K562 (cell line): ENCODE results near the gene CERS6. TPM values are rescaled to one million over a fixed set of nuclear protein-coding genes. Genes with fewer than 3 reads are reported as not detected.

ENCODE experiments used
- ARID1B ChIP-seq: fragments of 450-650 bp; IDR thresholded peaks from 2 replicates; pipeline ENCODE4 v1.6.1; 2016; ENCODE audit warnings: antibody characterized with exemption, mild to moderate bottlenecking, inconsistent platforms
- ATF1 ChIP-seq, 2 experiments: fragments of 450-650 bp in 1 of 2; IDR thresholded peaks; 2 replicates each; pipeline ENCODE4 v1.6.1; 2016; ENCODE audit warnings: missing compliant biosample characterization in 1 of 2, missing genetic modification characterization in 1 of 2
- CBX2 ChIP-seq: fragments of 200-600 bp; sonication (generic); IDR thresholded peaks from one replicate; pipeline ENCODE4 v1.6.1; 2012; ENCODE audit warnings: mild to moderate bottlenecking, low read length, inconsistent platforms; ENCODE audit not compliant: insufficient read depth, poor library complexity, severe bottlenecking
- CHAMP1 ChIP-seq: fragments of 450-650 bp; IDR thresholded peaks from 2 replicates; pipeline ENCODE4 v1.6.1; 2016; ENCODE audit warnings: mild to moderate bottlenecking
- CXXC5 ChIP-seq: fragments of 250-450 bp; sonication (Bioruptor Pico); IDR thresholded peaks from 2 replicates; pipeline ENCODE4 v1.8.0; 2022; ENCODE audit warnings: inconsistent platforms, mild to moderate bottlenecking, moderate library complexity
- ETV6 ChIP-seq, 3 experiments: fragments of 150-350 bp in 1 of 3; sonication (generic) in 1 of 3; formaldehyde crosslinking in 1 of 3; IDR thresholded peaks; 2 replicates each; pipeline versions ENCODE4 v1.6.1 to v1.8.0; 2014 to 2022; ENCODE audit warnings: borderline replicate concordance in 2 of 3, low read depth in 2 of 3, antibody characterized with exemption in 1 of 3, low read length in 1 of 3, mild to moderate bottlenecking in 1 of 3, missing genetic modification reagents in 1 of 3
- MAFK ChIP-seq: IDR thresholded peaks from 2 replicates; pipeline ENCODE4 v1.6.1; 2011; ENCODE audit warnings: low read length, improper control_type of control experiment
- MTA2 ChIP-seq: fragments of 450-650 bp; IDR thresholded peaks from 2 replicates; pipeline ENCODE4 v1.6.1; 2016; ENCODE audit warnings: low read depth
- NEUROD1 ChIP-seq: fragments of 150-350 bp; IDR thresholded peaks from 2 replicates; pipeline ENCODE4 v1.6.1; 2014; ENCODE audit warnings: borderline replicate concordance, low read length, low read depth; ENCODE audit not compliant: partially characterized antibody
- PML ChIP-seq: IDR thresholded peaks from 2 replicates; pipeline ENCODE4 v1.6.1; 2012; ENCODE audit warnings: low read length, inconsistent platforms
- PRDM10 ChIP-seq: fragments of 450-650 bp; IDR thresholded peaks from 2 replicates; pipeline ENCODE4 v1.6.1; 2018; ENCODE audit not compliant: partially characterized antibody
- RAD21 ChIP-seq, 2 experiments: fragments of 250-450 bp in 1 of 2; fragments of 450-650 bp in 1 of 2; sonication (Bioruptor Pico) in 1 of 2; formaldehyde crosslinking in 1 of 2; IDR thresholded peaks in 1 of 2; conservative IDR thresholded peaks in 1 of 2; 2 replicates each; pipeline versions ENCODE4 v1.4.0 to v1.8.0; 2020 to 2022; ENCODE audit warnings: mild to moderate bottlenecking in 2 of 2, moderate library complexity in 1 of 2
- RFX7 ChIP-seq: fragments of 250-450 bp; sonication (Bioruptor Pico); IDR thresholded peaks from 2 replicates; pipeline ENCODE4 v1.5.1; 2021; ENCODE audit warnings: mild to moderate bottlenecking
- TAF9B ChIP-seq: fragments of 450-650 bp; IDR thresholded peaks from 2 replicates; pipeline ENCODE4 v1.6.1; 2018; ENCODE audit warnings: mild to moderate bottlenecking; ENCODE audit not compliant: partially characterized antibody
- TBL1XR1 ChIP-seq, 2 experiments: IDR thresholded peaks; 2 replicates each; pipeline ENCODE4 v1.6.1; 2012; ENCODE audit warnings: improper control_type of control experiment in 2 of 2, low read length in 2 of 2, mild to moderate bottlenecking in 1 of 2
- THRB ChIP-seq: fragments of 450-650 bp; formaldehyde crosslinking; conservative IDR thresholded peaks from 2 replicates; pipeline ENCODE4 v1.4.0; 2022; ENCODE audit warnings: mild to moderate bottlenecking, missing genetic modification characterization
- ZNF175 ChIP-seq: fragments of 200-800 bp; sonication (Bioruptor generic); IDR thresholded peaks from 2 replicates; pipeline ENCODE4 v1.6.1; 2016; ENCODE audit warnings: low read depth, mild to moderate bottlenecking, missing genetic modification characterization, missing compliant biosample characterization
- ZNF431 ChIP-seq: sonication (generic); formaldehyde crosslinking; IDR thresholded peaks from 2 replicates; pipeline ENCODE4 v1.8.0; 2022; ENCODE audit warnings: mild to moderate bottlenecking, missing genetic modification reagents
- polyA plus RNA-seq, 8 experiments: library from polyadenylated mRNA; depleted of rRNA in 4 of 8; stranded (reverse) in 5 of 8; unstranded in 3 of 8; fragments of >200 nt; fragmentation: Nextera tagmentation in 2 of 8; fragmentation: Illumina TruSeq in 1 of 8; extraction: Ambion mirVana in 2 of 8; extraction: Trizol in 1 of 8; gene quantifications; 2 replicates each; pipeline versions ENCODE4 v1.2.1 to v1.2.3, GENCODE V29; 2011 to 2014; ENCODE audit warnings: inconsistent platforms in 1 of 8, missing spikeins in 1 of 8
- total RNA-seq, 7 experiments: library from RNA; depleted of rRNA in 6 of 7; stranded (reverse); fragments of >200 nt in 6 of 7; fragmentation: Illumina TruSeq in 2 of 7; extraction: Trizol in 2 of 7; gene quantifications; 2 replicates each; pipeline versions ENCODE4 v1.2.1 to v1.2.3, GENCODE V29; 2011 to 2021; ENCODE audit warnings: low replicate concordance in 1 of 7

CERS6 gene
- total and polyA plus RNA-seq, 9 of the 15 experiments (the other 6 are each of a cell fraction or from before 2014, with no cell fraction given) = 1.6 to 13.6 (median 11.4) TPM

- TF ChIP-seq PRDM10 = no peak
- TF ChIP-seq ATF1 (CRISPR knock-in tag; IDR thresholded peaks at IDR 0.05) = no peak
- TF ChIP-seq ATF1 (tag; IDR thresholded peaks at IDR 0.05) = 0 out of 2 replicates have a peak, but pooled peaks have one; percentile 31
- TF ChIP-seq CHAMP1 = 0 out of 2 replicates have a peak, but pooled peaks have one; percentile 17
- TF ChIP-seq THRB (CRISPR knock-in tag) = no peak
- peak; percentile 52; the same call in 1 of the 2 replicates for TF ChIP-seq ZNF175
- TF ChIP-seq RAD21 (CRISPR knock-in tag; conservative IDR thresholded peaks at IDR 0.05 in 1 of 2, IDR thresholded peaks at IDR 0.05 in 1 of 2) = peak; percentile 24 to 39; a peak in 3 of 4 replicates
- peak in 1 of 2 experiments; percentile 78; a peak in 2 of 4 replicates for TF ChIP-seq TBL1XR1 (IDR thresholded peaks at IDR 0.05; ENCODE audit: low read length in 2 of 2)
- TF ChIP-seq ETV6 (IDR thresholded peaks at IDR 0.05; ENCODE audit: borderline replicate concordance in 1 of 2, low read depth in 2 of 2, low read length in 1 of 2) = peak in 1 of 2 experiments; percentile 73; a peak in 1 of 4 replicates
- no peak for TF ChIP-seq ETV6 (CRISPR knock-in tag; IDR thresholded peaks at IDR 0.05; ENCODE audit: borderline replicate concordance)
- TF ChIP-seq TAF9B = peak; percentile 59
- peak; percentile 51; the same call in 1 of the 2 replicates for TF ChIP-seq MTA2
- TF ChIP-seq PML = peak; percentile 46; the same call in 1 of the 2 replicates
- no peak for TF ChIP-seq CBX2
- TF ChIP-seq RFX7 (CRISPR knock-in tag) = no peak
- peak; percentile 98 for TF ChIP-seq NEUROD1
- peak; percentile 76 for TF ChIP-seq ARID1B
- TF ChIP-seq CXXC5 = peak; percentile 73
- peak; percentile 4; the same call in 1 of the 2 replicates for TF ChIP-seq MAFK
- TF ChIP-seq ZNF431 (CRISPR knock-in tag) = no peak
Observed at GRCh38 chr2:168798076-168798887, 342.2 kb downstream of the CERS6 start (continued).
